ENCODE results near the gene GPR142. TPM values are rescaled to one million over a fixed set of nuclear protein-coding genes. Genes with fewer than 3 reads are reported as not detected.
"Not testable (repeated sequence)": the region's sequence is repeated elsewhere in the genome, so short reads cannot be mapped to it uniquely, and the experiment has no call there.

Gene GPR142
- total RNA-seq, 2 donors from 2014 or later, result 0.35 to 0.74 TPM

GRCh38 chr17:74404789-74405188 is 37.5 kb downstream of the GPR142 start:
- no peaks in the 10 kb centered on the region for H3K36me3 ChIP-seq
- no peak overlapping the region for H3K4me3 ChIP-seq
- no peak overlapping the region for H3K9ac ChIP-seq (ENCODE audit: low read depth in 2 of 2, low read length in 2 of 2)
- no peaks in the 10 kb centered on the region for H3K27me3 ChIP-seq
- intact Hi-C loops (cut with DNase I), result no loop called here
- no peaks in the 10 kb centered on the region for H3K9me3 ChIP-seq
- H3K27ac ChIP-seq, result no peak overlapping the region
- no peak for TF ChIP-seq CTCF (IDR thresholded peaks at IDR 0.05)
- no peak for DNase-seq
- no peaks in the 10 kb centered on the region for H3K4me1 ChIP-seq

GRCh38 chr17:74405311-74405710 is 38.0 kb downstream of the GPR142 start:
- H3K9me3 ChIP-seq; intact Hi-C loops (cut with DNase I); H3K9ac ChIP-seq (ENCODE audit: low read depth in 2 of 2, low read length in 2 of 2); H3K4me3 ChIP-seq; H3K27ac ChIP-seq; H3K27me3 ChIP-seq; H3K36me3 ChIP-seq; H3K4me1 ChIP-seq; DNase-seq: not testable (repeated sequence)

GRCh38 chr17:74407384-74407783 is 40.1 kb downstream of the GPR142 start:
- no peak for TF ChIP-seq CTCF (IDR thresholded peaks at IDR 0.05)
- no peaks in the 10 kb centered on the region for H3K4me1 ChIP-seq
- H3K4me3 ChIP-seq, result no peak overlapping the region
- no peaks in the 10 kb centered on the region for H3K27me3 ChIP-seq
- intact Hi-C loops (cut with DNase I), result no loop called here
- no peak overlapping the region for H3K9ac ChIP-seq (ENCODE audit: low read depth in 2 of 2, low read length in 2 of 2)
- DNase-seq, result no peak
- H3K27ac ChIP-seq, result no peak overlapping the region
- no peaks in the 10 kb centered on the region for H3K36me3 ChIP-seq
- H3K9me3 ChIP-seq, result no peaks in the 10 kb centered on the region

- H3K27ac ChIP-seq, result no peak overlapping the region
- peak overlapping the region in 1 of 2 donors; percentile 12 for H3K9ac ChIP-seq (ENCODE audit: low read depth in 2 of 2, low read length in 2 of 2)
- no peaks in the 10 kb centered on the region for H3K9me3 ChIP-seq
- H3K36me3 ChIP-seq, result no peaks in the 10 kb centered on the region
- H3K4me3 ChIP-seq, result no peak overlapping the region
- no peaks in the 10 kb centered on the region for H3K4me1 ChIP-seq
- no peaks in the 10 kb centered on the region for H3K27me3 ChIP-seq
- no peak for DNase-seq
- no peak for TF ChIP-seq CTCF (IDR thresholded peaks at IDR 0.05)
- intact Hi-C loops (cut with DNase I), result no loop called here
Measured at GRCh38 chr17:74408262-74408661, 41.0 kb downstream of the GPR142 start.

- no peaks in the 10 kb centered on the region for H3K27me3 ChIP-seq
- H3K36me3 ChIP-seq, result no peaks in the 10 kb centered on the region
- H3K9ac ChIP-seq (ENCODE audit: low read depth in 2 of 2, low read length in 2 of 2), result no peak overlapping the region
- no peaks in the 10 kb centered on the region for H3K9me3 ChIP-seq
- TF ChIP-seq CTCF (IDR thresholded peaks at IDR 0.05), result no peak
- H3K27ac ChIP-seq, result no peak overlapping the region
- no peak overlapping the region for H3K4me3 ChIP-seq
- no peak for DNase-seq
- intact Hi-C loops (cut with DNase I), result no loop called here
- no peaks in the 10 kb centered on the region for H3K4me1 ChIP-seq
Measured at GRCh38 chr17:74408815-74409214, 41.5 kb downstream of the GPR142 start.

- Histone ChIP-seq H3K9me3 (no peaks in the 10 kb centered on the region), H3K4me1 (no peaks in the 10 kb centered on the region), H3K9ac (ENCODE audit: low read depth in 2 of 2, low read length in 2 of 2) (no peak overlapping the region), H3K36me3 (no peaks in the 10 kb centered on the region), H3K27me3 (no peaks in the 10 kb centered on the region), H3K27ac (peak overlapping the region; percentile 32), H3K4me3 (no peak overlapping the region)
- intact Hi-C loops (cut with DNase I), result no loop called here
- TF ChIP-seq CTCF (IDR thresholded peaks at IDR 0.05), result no peak
- DNase-seq, result no peak
Measured at GRCh38 chr17:74410001-74410443, 42.7 kb downstream of the GPR142 start.
